ENCODE data around the gene KCNK3. TPM values are rescaled to one million over a fixed set of nuclear protein-coding genes. Genes with fewer than 3 reads are reported as not detected.

Gene KCNK3
- total and polyA plus RNA-seq, 2 of the 13 experiments (the other 11 are each of a cell fraction or from before 2014, with no cell fraction given) = not detected

- TF ChIP-seq, protein P1, sequence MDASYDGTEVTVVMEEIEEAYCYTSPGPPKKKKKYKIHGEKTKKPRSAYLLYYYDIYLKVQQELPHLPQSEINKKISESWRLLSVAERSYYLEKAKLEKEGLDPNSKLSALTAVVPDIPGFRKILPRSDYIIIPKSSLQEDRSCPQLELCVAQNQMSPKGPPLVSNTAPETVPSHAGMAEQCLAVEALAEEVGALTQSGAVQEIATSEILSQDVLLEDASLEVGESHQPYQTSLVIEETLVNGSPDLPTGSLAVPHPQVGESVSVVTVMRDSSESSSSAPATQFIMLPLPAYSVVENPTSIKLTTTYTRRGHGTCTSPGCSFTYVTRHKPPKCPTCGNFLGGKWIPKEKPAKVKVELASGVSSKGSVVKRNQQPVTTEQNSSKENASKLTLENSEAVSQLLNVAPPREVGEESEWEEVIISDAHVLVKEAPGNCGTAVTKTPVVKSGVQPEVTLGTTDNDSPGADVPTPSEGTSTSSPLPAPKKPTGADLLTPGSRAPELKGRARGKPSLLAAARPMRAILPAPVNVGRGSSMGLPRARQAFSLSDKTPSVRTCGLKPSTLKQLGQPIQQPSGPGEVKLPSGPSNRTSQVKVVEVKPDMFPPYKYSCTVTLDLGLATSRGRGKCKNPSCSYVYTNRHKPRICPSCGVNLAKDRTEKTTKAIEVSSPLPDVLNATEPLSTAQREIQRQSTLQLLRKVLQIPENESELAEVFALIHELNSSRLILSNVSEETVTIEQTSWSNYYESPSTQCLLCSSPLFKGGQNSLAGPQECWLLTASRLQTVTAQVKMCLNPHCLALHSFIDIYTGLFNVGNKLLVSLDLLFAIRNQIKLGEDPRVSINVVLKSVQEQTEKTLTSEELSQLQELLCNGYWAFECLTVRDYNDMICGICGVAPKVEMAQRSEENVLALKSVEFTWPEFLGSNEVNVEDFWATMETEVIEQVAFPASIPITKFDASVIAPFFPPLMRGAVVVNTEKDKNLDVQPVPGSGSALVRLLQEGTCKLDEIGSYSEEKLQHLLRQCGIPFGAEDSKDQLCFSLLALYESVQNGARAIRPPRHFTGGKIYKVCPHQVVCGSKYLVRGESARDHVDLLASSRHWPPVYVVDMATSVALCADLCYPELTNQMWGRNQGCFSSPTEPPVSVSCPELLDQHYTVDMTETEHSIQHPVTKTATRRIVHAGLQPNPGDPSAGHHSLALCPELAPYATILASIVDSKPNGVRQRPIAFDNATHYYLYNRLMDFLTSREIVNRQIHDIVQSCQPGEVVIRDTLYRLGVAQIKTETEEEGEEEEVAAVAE (CRISPR knock-in tag; IDR thresholded peaks at IDR 0.05; ENCODE audit: borderline replicate concordance) = no peak
- TF ChIP-seq AGO1 (IDR thresholded peaks at IDR 0.05; ENCODE audit: low read depth, low read length, poor library complexity, severe bottlenecking) (no peak), FOXA3 (CRISPR knock-in tag; IDR thresholded peaks at IDR 0.05) (peak; percentile 53), ZSCAN20 (CRISPR knock-in tag; IDR thresholded peaks at IDR 0.05; ENCODE audit: borderline replicate concordance) (0 out of 2 replicates have a peak, but pooled peaks have one; percentile 40), MTERF4 (CRISPR knock-in tag; IDR thresholded peaks at IDR 0.05) (no peak), TSC22D2 (CRISPR knock-in tag; IDR thresholded peaks at IDR 0.05; ENCODE audit: borderline replicate concordance) (peak; percentile 52; the same call in 1 of the 2 replicates), PHF5A (CRISPR knock-in tag; IDR thresholded peaks at IDR 0.05; ENCODE audit: low read depth, unreplicated experiment) (peak; percentile 26), ZNF451 (CRISPR knock-in tag; IDR thresholded peaks at IDR 0.05) (peak; percentile 78; the same call in 1 of the 2 replicates), MAF1 (CRISPR knock-in tag; IDR thresholded peaks at IDR 0.05; ENCODE audit: borderline replicate concordance) (no peak), MED8 (CRISPR knock-in tag; IDR thresholded peaks at IDR 0.05; ENCODE audit: insufficient replicate concordance) (peak; percentile 59), ZBTB49 (CRISPR knock-in tag; IDR thresholded peaks at IDR 0.05; ENCODE audit: borderline replicate concordance) (no peak), ZNF3 (CRISPR knock-in tag; IDR thresholded peaks at IDR 0.05) (no peak), ATAD3A (CRISPR knock-in tag; IDR thresholded peaks at IDR 0.05) (no peak)
- TF ChIP-seq, protein P2, sequence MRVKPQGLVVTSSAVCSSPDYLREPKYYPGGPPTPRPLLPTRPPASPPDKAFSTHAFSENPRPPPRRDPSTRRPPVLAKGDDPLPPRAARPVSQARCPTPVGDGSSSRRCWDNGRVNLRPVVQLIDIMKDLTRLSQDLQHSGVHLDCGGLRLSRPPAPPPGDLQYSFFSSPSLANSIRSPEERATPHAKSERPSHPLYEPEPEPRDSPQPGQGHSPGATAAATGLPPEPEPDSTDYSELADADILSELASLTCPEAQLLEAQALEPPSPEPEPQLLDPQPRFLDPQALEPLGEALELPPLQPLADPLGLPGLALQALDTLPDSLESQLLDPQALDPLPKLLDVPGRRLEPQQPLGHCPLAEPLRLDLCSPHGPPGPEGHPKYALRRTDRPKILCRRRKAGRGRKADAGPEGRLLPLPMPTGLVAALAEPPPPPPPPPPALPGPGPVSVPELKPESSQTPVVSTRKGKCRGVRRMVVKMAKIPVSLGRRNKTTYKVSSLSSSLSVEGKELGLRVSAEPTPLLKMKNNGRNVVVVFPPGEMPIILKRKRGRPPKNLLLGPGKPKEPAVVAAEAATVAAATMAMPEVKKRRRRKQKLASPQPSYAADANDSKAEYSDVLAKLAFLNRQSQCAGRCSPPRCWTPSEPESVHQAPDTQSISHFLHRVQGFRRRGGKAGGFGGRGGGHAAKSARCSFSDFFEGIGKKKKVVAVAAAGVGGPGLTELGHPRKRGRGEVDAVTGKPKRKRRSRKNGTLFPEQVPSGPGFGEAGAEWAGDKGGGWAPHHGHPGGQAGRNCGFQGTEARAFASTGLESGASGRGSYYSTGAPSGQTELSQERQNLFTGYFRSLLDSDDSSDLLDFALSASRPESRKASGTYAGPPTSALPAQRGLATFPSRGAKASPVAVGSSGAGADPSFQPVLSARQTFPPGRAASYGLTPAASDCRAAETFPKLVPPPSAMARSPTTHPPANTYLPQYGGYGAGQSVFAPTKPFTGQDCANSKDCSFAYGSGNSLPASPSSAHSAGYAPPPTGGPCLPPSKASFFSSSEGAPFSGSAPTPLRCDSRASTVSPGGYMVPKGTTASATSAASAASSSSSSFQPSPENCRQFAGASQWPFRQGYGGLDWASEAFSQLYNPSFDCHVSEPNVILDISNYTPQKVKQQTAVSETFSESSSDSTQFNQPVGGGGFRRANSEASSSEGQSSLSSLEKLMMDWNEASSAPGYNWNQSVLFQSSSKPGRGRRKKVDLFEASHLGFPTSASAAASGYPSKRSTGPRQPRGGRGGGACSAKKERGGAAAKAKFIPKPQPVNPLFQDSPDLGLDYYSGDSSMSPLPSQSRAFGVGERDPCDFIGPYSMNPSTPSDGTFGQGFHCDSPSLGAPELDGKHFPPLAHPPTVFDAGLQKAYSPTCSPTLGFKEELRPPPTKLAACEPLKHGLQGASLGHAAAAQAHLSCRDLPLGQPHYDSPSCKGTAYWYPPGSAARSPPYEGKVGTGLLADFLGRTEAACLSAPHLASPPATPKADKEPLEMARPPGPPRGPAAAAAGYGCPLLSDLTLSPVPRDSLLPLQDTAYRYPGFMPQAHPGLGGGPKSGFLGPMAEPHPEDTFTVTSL (CRISPR knock-in tag; IDR thresholded peaks at IDR 0.05; ENCODE audit: borderline replicate concordance) = no peak
Observed at GRCh38 chr2:26764078-26764887, 71.8 kb downstream of the KCNK3 start, which contains the start of gene SLC35F6 (continued).

Data from HepG2 (cell line).